ENCODE results near the gene TIPRL. TPM values are rescaled to one million over a fixed set of nuclear protein-coding genes. Genes with fewer than 3 reads are reported as not detected.

TIPRL gene
- polyA plus RNA-seq, 1 of the 3 experiments (the other 2 are of a cell fraction), result 16.4 TPM

- peak overlapping the region; percentile 78 to 82; a peak in 2 of 4 replicates for H3K4me3 ChIP-seq (ENCODE audit: low read depth in 2 of 2, low read length in 1 of 2)
- H3K27ac ChIP-seq (ENCODE audit: low read depth in 2 of 2, low read length in 1 of 2), result peak overlapping the region in 1 of 2 experiments; percentile 88; a peak in 1 of 4 replicates
- peaks cover 34% of the 10 kb centered on the region for H3K79me2 ChIP-seq (ENCODE audit: insufficient read depth)
- no peak overlapping the region for H3K9ac ChIP-seq
- TF ChIP-seq TEAD4 (IDR thresholded peaks at IDR 0.05; ENCODE audit: borderline replicate concordance, insufficient read depth), result no peak
- no peak for TF ChIP-seq CHD2 (IDR thresholded peaks at IDR 0.05; ENCODE audit: low read length, partially characterized antibody)
- no peak for TF ChIP-seq USF1 (IDR thresholded peaks at IDR 0.05; ENCODE audit: borderline replicate concordance, low read depth)
- TF ChIP-seq SMC3 (IDR thresholded peaks at IDR 0.05; ENCODE audit: low read depth, low read length), result no peak
- TF ChIP-seq CTCF (IDR thresholded peaks at IDR 0.05), result no peak
- no peak for TF ChIP-seq JUND (IDR thresholded peaks at IDR 0.05)
- TF ChIP-seq GABPA (IDR thresholded peaks at IDR 0.05; ENCODE audit: low read depth), result no peak
- TF ChIP-seq YY1 (IDR thresholded peaks at IDR 0.05; ENCODE audit: low read depth), result no peak
- TF ChIP-seq TAF1 (IDR thresholded peaks at IDR 0.05; ENCODE audit: borderline replicate concordance, low read depth, low read length), result no peak
- no peak for TF ChIP-seq NFIC (IDR thresholded peaks at IDR 0.05; ENCODE audit: borderline replicate concordance)
- no peak for TF ChIP-seq REST (IDR thresholded peaks at IDR 0.05; ENCODE audit: low read depth, low read length)
- TF ChIP-seq FOXJ3 (CRISPR knock-in tag; IDR thresholded peaks at IDR 0.05), result no peak
- TF ChIP-seq EP300 (IDR thresholded peaks at IDR 0.05; ENCODE audit: borderline replicate concordance in 1 of 2, low read depth in 1 of 2, low read length in 1 of 2), result no peak
- H3K9me2 ChIP-seq, result no peaks in the 10 kb centered on the region
- peaks cover 7% of the 10 kb centered on the region for H3F3A ChIP-seq (replicated peaks; ENCODE audit: insufficient read depth)
- H3K4me1 ChIP-seq (ENCODE audit: control insufficient read depth in 1 of 2, insufficient read depth in 2 of 2, low read depth in 1 of 2, low read length in 1 of 2), result peaks cover 13% of the 10 kb centered on the region in 2 experiments; a peak in 3 of 4 replicates
- WGBS (ENCODE audit: low lambda C conversion rate), result 81% methylated on average over 5 of the region's 5 CpGs
- POLR2A ChIA-PET, result no interaction called here
- H3K36me3 ChIP-seq (replicated peaks in 1 of 2; ENCODE audit: control insufficient read depth in 1 of 2, insufficient read depth in 2 of 2, low read length in 1 of 2), result peaks cover 7% of the 10 kb centered on the region in 2 experiments
- no peak for DNase-seq
- H2AFZ ChIP-seq (ENCODE audit: low read depth), result peak overlapping the region; percentile 93
- CTCF ChIA-PET, result interaction anchor here (0.8 to 1.3 kb wide), 2 partner anchors 30 to 45 kb away, joined by 3 to 6 read pairs; no protein-coding TSS in a partner anchor
- no peaks in the 10 kb centered on the region for H3K9me3 ChIP-seq
- peaks cover 8% of the 10 kb centered on the region; the same call in 1 of the 2 replicates for H4K20me1 ChIP-seq (ENCODE audit: insufficient read depth)
- no peaks in the 10 kb centered on the region for H3K27me3 ChIP-seq (ENCODE audit: insufficient read depth)
- H3K4me2 ChIP-seq, result peak overlapping the region; percentile 81
Measured at GRCh38 chr1:168138134-168138533, 40.6 kb upstream of the TIPRL start.
